T-helper 1 cell treated with Interleukin-12 subunit alpha and Interleukin-12 subunit beta and Interleukin-4 antibody, amounts not matched to agents 30 μg/mL and 1 μg/mL, for 36 hours (primary cell): ENCODE measurements around the gene SLC35C1.

Source experiments
- H3K27ac Mint-ChIP-seq: one replicate; pipeline ENCODE4 v1.8.0; 2021; ENCODE audit warnings: mild to moderate bottlenecking, mixed read lengths
- H3K27me3 Mint-ChIP-seq: one replicate; pipeline ENCODE4 v1.8.0; 2021; ENCODE audit warnings: low read depth, mixed read lengths
- H3K36me3 Mint-ChIP-seq: one replicate; pipeline ENCODE4 v1.8.0; 2021; ENCODE audit warnings: low read depth, mixed read lengths
- H3K4me1 Mint-ChIP-seq: one replicate; pipeline ENCODE4 v1.8.0; 2021; ENCODE audit warnings: low read depth, mixed read lengths
- H3K4me3 Mint-ChIP-seq: one replicate; pipeline ENCODE4 v1.8.0; 2021; ENCODE audit warnings: mild to moderate bottlenecking, moderate library complexity, mixed read lengths
- H3K9me3 Mint-ChIP-seq: one replicate; pipeline ENCODE4 v1.8.0; 2021; ENCODE audit warnings: mixed read lengths

SLC35C1 gene

GRCh38 chr11:45804761-45805304 is at the start of gene SLC35C1:
TSS of gene SLC35C1 (plus strand) at chr11:45805149. CDS start at chr11:45805802, 653 bp downstream.
- Mint-ChIP-seq H3K27me3 (no peaks in the 10 kb centered on the region), H3K4me3 (peak within 1 kb of the TSS; percentile 88), H3K36me3 (peaks cover 18% of the 10 kb centered on the region), H3K4me1 (peaks cover 29% of the 10 kb centered on the region), H3K9me3 (no peaks in the 10 kb centered on the region), H3K27ac (peak within 1 kb of the TSS; percentile 87)

GRCh38 chr11:45755281-45755859 is 49.6 kb upstream of the SLC35C1 start:
- Mint-ChIP-seq H3K36me3 (no peaks in the 10 kb centered on the region), H3K27ac (no peak overlapping the region), H3K9me3 (no peaks in the 10 kb centered on the region), H3K27me3 (peaks cover 8% of the 10 kb centered on the region), H3K4me1 (no peaks in the 10 kb centered on the region), H3K4me3 (no peak overlapping the region)

GRCh38 chr11:45756384-45757010 is 48.5 kb upstream of the SLC35C1 start:
- Mint-ChIP-seq H3K4me1 (no peaks in the 10 kb centered on the region), H3K36me3 (no peaks in the 10 kb centered on the region), H3K4me3 (no peak overlapping the region), H3K27me3 (peaks cover 3% of the 10 kb centered on the region), H3K27ac (no peak overlapping the region), H3K9me3 (no peaks in the 10 kb centered on the region)

- Mint-ChIP-seq H3K27me3 (peaks cover 3% of the 10 kb centered on the region), H3K4me3 (no peak overlapping the region), H3K4me1 (no peaks in the 10 kb centered on the region), H3K9me3 (no peaks in the 10 kb centered on the region), H3K36me3 (no peaks in the 10 kb centered on the region), H3K27ac (no peak overlapping the region)
These were observed 47.3 kb upstream of the SLC35C1 start for GRCh38 chr11:45757672-45758071.

- Mint-ChIP-seq H3K27ac (no peak overlapping the region), H3K4me3 (no peak overlapping the region), H3K4me1 (no peaks in the 10 kb centered on the region), H3K9me3 (no peaks in the 10 kb centered on the region), H3K27me3 (peaks cover 11% of the 10 kb centered on the region), H3K36me3 (no peaks in the 10 kb centered on the region)
These were observed 43.3 kb upstream of the SLC35C1 start for GRCh38 chr11:45761659-45762058.

- Mint-ChIP-seq H3K9me3 (no peaks in the 10 kb centered on the region), H3K4me1 (no peaks in the 10 kb centered on the region), H3K4me3 (no peak overlapping the region), H3K27ac (no peak overlapping the region), H3K36me3 (no peaks in the 10 kb centered on the region), H3K27me3 (peaks cover 8% of the 10 kb centered on the region)
These were observed 39.8 kb upstream of the SLC35C1 start for GRCh38 chr11:45765107-45765668.

- H3K4me1 Mint-ChIP-seq = no peaks in the 10 kb centered on the region
- no peaks in the 10 kb centered on the region for H3K36me3 Mint-ChIP-seq
- H3K9me3 Mint-ChIP-seq = no peaks in the 10 kb centered on the region
- no peak overlapping the region for H3K4me3 Mint-ChIP-seq
- no peak overlapping the region for H3K27ac Mint-ChIP-seq
- peaks cover 8% of the 10 kb centered on the region for H3K27me3 Mint-ChIP-seq
These were observed 39.1 kb upstream of the SLC35C1 start for GRCh38 chr11:45765836-45766235.

- Mint-ChIP-seq H3K27ac (no peak overlapping the region), H3K36me3 (no peaks in the 10 kb centered on the region), H3K4me1 (peaks cover 6% of the 10 kb centered on the region), H3K9me3 (no peaks in the 10 kb centered on the region), H3K27me3 (peaks cover 8% of the 10 kb centered on the region), H3K4me3 (no peak overlapping the region)
These were observed 38.5 kb upstream of the SLC35C1 start for GRCh38 chr11:45766469-45766868.

GRCh38 chr11:45768486-45768885 is 36.5 kb upstream of the SLC35C1 start:
- H3K27me3 Mint-ChIP-seq = peaks cover 8% of the 10 kb centered on the region
- no peaks in the 10 kb centered on the region for H3K9me3 Mint-ChIP-seq
- H3K4me1 Mint-ChIP-seq = peaks cover 10% of the 10 kb centered on the region
- no peaks in the 10 kb centered on the region for H3K36me3 Mint-ChIP-seq
- no peak overlapping the region for H3K4me3 Mint-ChIP-seq
- no peak overlapping the region for H3K27ac Mint-ChIP-seq

GRCh38 chr11:45769960-45770359 is 35.0 kb upstream of the SLC35C1 start:
- H3K4me3 Mint-ChIP-seq = no peak overlapping the region
- no peaks in the 10 kb centered on the region for H3K9me3 Mint-ChIP-seq
- H3K27me3 Mint-ChIP-seq = peaks cover 2% of the 10 kb centered on the region
- H3K27ac Mint-ChIP-seq = no peak overlapping the region
- H3K36me3 Mint-ChIP-seq = no peaks in the 10 kb centered on the region
- peaks cover 10% of the 10 kb centered on the region for H3K4me1 Mint-ChIP-seq

- H3K4me3 Mint-ChIP-seq = peak overlapping the region; percentile 90
- H3K9me3 Mint-ChIP-seq = no peaks in the 10 kb centered on the region
- H3K4me1 Mint-ChIP-seq = peaks cover 10% of the 10 kb centered on the region
- H3K27me3 Mint-ChIP-seq = no peaks in the 10 kb centered on the region
- H3K27ac Mint-ChIP-seq = peak overlapping the region; percentile 77
- no peaks in the 10 kb centered on the region for H3K36me3 Mint-ChIP-seq
These were observed 33.8 kb upstream of the SLC35C1 start for GRCh38 chr11:45771193-45771565.

GRCh38 chr11:45771566-45772448 is 33.1 kb upstream of the SLC35C1 start:
- Mint-ChIP-seq H3K4me3 (peak overlapping the region; percentile 90), H3K27me3 (no peaks in the 10 kb centered on the region), H3K36me3 (no peaks in the 10 kb centered on the region), H3K4me1 (peaks cover 10% of the 10 kb centered on the region), H3K9me3 (no peaks in the 10 kb centered on the region), H3K27ac (peak overlapping the region; percentile 77)

- Mint-ChIP-seq H3K27ac (no peak overlapping the region), H3K27me3 (no peaks in the 10 kb centered on the region), H3K9me3 (no peaks in the 10 kb centered on the region), H3K4me3 (no peak overlapping the region), H3K4me1 (peaks cover 10% of the 10 kb centered on the region), H3K36me3 (no peaks in the 10 kb centered on the region)
These were observed 32.5 kb upstream of the SLC35C1 start for GRCh38 chr11:45772449-45772774.

GRCh38 chr11:45772986-45773785 is 31.8 kb upstream of the SLC35C1 start:
- H3K4me3 Mint-ChIP-seq = no peak overlapping the region
- no peak overlapping the region for H3K27ac Mint-ChIP-seq
- H3K4me1 Mint-ChIP-seq = peaks cover 10% of the 10 kb centered on the region
- no peaks in the 10 kb centered on the region for H3K27me3 Mint-ChIP-seq
- H3K36me3 Mint-ChIP-seq = no peaks in the 10 kb centered on the region
- no peaks in the 10 kb centered on the region for H3K9me3 Mint-ChIP-seq
